ENCODE data around the gene CMBL. TPM values are rescaled to one million over a fixed set of nuclear protein-coding genes. Genes with fewer than 3 reads are reported as not detected.
A peak's percentile ranks its signal among the peaks of the same experiment; 100 is the strongest.

Gene CMBL
- total and polyA plus RNA-seq, 2 of the 13 experiments (the other 11 are each of a cell fraction or from before 2014, with no cell fraction given): 11.5 to 17.0 TPM

DNA sequence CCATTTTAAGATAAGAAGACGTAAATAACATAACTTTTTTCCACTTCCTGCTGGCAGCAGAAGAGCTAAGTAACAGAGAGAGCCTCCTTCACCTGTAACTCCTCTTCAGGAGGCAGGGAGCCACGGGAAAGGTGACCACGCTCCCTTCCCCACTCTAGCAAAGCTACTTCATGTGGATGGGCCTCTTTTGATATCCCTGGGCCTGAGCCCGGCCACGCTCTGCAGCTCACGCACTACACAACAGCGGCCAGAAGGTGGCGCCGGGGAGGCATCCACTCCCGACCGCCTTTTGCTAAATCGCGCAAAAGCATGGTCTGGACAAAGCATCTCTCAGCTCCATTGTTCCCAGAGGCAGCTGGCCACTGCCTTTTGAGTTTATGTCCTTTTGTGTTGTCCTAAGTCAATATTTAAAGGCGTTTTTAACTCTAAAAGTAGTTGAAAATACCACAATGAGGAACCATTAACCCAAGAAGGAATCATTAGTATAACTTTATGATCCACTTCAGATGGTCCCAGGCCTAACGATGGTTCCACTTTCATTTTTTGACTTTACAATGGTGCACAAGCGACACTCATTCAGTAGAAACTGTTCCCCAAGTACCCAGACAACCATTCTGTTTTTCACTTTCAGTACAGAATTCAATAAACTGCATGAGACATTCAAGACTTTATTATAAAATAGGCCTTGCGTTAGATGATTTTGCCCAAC, 23.6 kb downstream of the CMBL start:
- in situ Hi-C loops (cut with HindIII; ENCODE audit: extremely low pct_ligation_motif_present, low pct_unique_long_range_greater_than_20kb): loop anchor here (10.0 kb wide), 2 partner anchors 81 to 341 kb away; no protein-coding TSS in a partner anchor
- 34% methylated on average over 14 of the region's 17 CpGs for WGBS (ENCODE audit: low lambda C conversion rate)
- TF ChIP-seq KMT2A (CRISPR knock-in tag; IDR thresholded peaks at IDR 0.05) (peak; percentile 48; the same call in 1 of the 2 replicates), ZNF292 (CRISPR knock-in tag; IDR thresholded peaks at IDR 0.05; ENCODE audit: borderline replicate concordance, low read depth) (no peak), ETV5 (CRISPR knock-in tag; IDR thresholded peaks at IDR 0.05; ENCODE audit: borderline replicate concordance) (0 out of 2 replicates have a peak, but pooled peaks have one; percentile 15), ZSCAN30 (CRISPR knock-in tag; IDR thresholded peaks at IDR 0.05) (0 out of 2 replicates have a peak, but pooled peaks have one; percentile 55), SIX4 (CRISPR knock-in tag; IDR thresholded peaks at IDR 0.05) (no peak), FOXA3 (CRISPR knock-in tag; IDR thresholded peaks at IDR 0.05) (0 out of 2 replicates have a peak, but pooled peaks have one; percentile 12), ZFX (CRISPR knock-in tag; IDR thresholded peaks at IDR 0.05; ENCODE audit: low read depth) (peak; percentile 24; the same call in 1 of the 2 replicates), SOX6 (IDR thresholded peaks at IDR 0.05) (no peak), SOX6 (CRISPR knock-in tag; IDR thresholded peaks at IDR 0.05) (peak; percentile 58), ZNF616 (CRISPR knock-in tag; IDR thresholded peaks at IDR 0.05; ENCODE audit: low read depth) (no peak)
- TF ChIP-seq, protein P1, sequence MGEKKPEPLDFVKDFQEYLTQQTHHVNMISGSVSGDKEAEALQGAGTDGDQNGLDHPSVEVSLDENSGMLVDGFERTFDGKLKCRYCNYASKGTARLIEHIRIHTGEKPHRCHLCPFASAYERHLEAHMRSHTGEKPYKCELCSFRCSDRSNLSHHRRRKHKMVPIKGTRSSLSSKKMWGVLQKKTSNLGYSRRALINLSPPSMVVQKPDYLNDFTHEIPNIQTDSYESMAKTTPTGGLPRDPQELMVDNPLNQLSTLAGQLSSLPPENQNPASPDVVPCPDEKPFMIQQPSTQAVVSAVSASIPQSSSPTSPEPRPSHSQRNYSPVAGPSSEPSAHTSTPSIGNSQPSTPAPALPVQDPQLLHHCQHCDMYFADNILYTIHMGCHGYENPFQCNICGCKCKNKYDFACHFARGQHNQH (CRISPR knock-in tag; IDR thresholded peaks at IDR 0.05): peak; percentile 48; the same call in 1 of the 2 replicates
- TF ChIP-seq, protein P2, sequence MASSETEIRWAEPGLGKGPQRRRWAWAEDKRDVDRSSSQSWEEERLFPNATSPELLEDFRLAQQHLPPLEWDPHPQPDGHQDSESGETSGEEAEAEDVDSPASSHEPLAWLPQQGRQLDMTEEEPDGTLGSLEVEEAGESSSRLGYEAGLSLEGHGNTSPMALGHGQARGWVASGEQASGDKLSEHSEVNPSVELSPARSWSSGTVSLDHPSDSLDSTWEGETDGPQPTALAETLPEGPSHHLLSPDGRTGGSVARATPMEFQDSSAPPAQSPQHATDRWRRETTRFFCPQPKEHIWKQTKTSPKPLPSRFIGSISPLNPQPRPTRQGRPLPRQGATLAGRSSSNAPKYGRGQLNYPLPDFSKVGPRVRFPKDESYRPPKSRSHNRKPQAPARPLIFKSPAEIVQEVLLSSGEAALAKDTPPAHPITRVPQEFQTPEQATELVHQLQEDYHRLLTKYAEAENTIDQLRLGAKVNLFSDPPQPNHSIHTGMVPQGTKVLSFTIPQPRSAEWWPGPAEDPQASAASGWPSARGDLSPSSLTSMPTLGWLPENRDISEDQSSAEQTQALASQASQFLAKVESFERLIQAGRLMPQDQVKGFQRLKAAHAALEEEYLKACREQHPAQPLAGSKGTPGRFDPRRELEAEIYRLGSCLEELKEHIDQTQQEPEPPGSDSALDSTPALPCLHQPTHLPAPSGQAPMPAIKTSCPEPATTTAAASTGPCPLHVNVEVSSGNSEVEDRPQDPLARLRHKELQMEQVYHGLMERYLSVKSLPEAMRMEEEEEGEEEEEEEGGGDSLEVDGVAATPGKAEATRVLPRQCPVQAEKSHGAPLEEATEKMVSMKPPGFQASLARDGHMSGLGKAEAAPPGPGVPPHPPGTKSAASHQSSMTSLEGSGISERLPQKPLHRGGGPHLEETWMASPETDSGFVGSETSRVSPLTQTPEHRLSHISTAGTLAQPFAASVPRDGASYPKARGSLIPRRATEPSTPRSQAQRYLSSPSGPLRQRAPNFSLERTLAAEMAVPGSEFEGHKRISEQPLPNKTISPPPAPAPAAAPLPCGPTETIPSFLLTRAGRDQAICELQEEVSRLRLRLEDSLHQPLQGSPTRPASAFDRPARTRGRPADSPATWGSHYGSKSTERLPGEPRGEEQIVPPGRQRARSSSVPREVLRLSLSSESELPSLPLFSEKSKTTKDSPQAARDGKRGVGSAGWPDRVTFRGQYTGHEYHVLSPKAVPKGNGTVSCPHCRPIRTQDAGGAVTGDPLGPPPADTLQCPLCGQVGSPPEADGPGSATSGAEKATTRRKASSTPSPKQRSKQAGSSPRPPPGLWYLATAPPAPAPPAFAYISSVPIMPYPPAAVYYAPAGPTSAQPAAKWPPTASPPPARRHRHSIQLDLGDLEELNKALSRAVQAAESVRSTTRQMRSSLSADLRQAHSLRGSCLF (CRISPR knock-in tag; IDR thresholded peaks at IDR 0.05; ENCODE audit: borderline replicate concordance): no peak
- TF ChIP-seq, protein P3, sequence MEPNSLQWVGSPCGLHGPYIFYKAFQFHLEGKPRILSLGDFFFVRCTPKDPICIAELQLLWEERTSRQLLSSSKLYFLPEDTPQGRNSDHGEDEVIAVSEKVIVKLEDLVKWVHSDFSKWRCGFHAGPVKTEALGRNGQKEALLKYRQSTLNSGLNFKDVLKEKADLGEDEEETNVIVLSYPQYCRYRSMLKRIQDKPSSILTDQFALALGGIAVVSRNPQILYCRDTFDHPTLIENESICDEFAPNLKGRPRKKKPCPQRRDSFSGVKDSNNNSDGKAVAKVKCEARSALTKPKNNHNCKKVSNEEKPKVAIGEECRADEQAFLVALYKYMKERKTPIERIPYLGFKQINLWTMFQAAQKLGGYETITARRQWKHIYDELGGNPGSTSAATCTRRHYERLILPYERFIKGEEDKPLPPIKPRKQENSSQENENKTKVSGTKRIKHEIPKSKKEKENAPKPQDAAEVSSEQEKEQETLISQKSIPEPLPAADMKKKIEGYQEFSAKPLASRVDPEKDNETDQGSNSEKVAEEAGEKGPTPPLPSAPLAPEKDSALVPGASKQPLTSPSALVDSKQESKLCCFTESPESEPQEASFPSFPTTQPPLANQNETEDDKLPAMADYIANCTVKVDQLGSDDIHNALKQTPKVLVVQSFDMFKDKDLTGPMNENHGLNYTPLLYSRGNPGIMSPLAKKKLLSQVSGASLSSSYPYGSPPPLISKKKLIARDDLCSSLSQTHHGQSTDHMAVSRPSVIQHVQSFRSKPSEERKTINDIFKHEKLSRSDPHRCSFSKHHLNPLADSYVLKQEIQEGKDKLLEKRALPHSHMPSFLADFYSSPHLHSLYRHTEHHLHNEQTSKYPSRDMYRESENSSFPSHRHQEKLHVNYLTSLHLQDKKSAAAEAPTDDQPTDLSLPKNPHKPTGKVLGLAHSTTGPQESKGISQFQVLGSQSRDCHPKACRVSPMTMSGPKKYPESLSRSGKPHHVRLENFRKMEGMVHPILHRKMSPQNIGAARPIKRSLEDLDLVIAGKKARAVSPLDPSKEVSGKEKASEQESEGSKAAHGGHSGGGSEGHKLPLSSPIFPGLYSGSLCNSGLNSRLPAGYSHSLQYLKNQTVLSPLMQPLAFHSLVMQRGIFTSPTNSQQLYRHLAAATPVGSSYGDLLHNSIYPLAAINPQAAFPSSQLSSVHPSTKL (CRISPR knock-in tag; IDR thresholded peaks at IDR 0.05): 0 out of 2 replicates have a peak, but pooled peaks have one; percentile 25

More for the DNA sequence above, 23.6 kb downstream of the CMBL start:
- peak; percentile 55 for DNase-seq (ENCODE audit: low spot score)
- ChIA-PET CTCF (ENCODE audit: low intra/inter-chr PET ratio, low total read pairs) (interaction anchor here (1.2 to 1.9 kb wide), 4 partner anchors 70 to 343 kb away, joined by 3 to 13 read pairs (median 8); partner anchors contain the start of gene MARCHF6), POLR2A (interaction anchor here (0.9 to 1.2 kb wide), 3 partner anchors 19 to 69 kb away, joined by 3 to 8 read pairs (median 3); partner anchors contain the start of genes ATPSCKMT, CCT5 and MARCHF6)
- Histone ChIP-seq H4K20me1 (ENCODE audit: insufficient read depth, low read length) (no peaks in the 10 kb centered on the region), H3K9ac (ENCODE audit: insufficient read depth, low read depth, low read length) (no peak overlapping the region), H2AFZ (ENCODE audit: low read length) (no peak overlapping the region), H3K9me3 (ENCODE audit: low read length) (no peaks in the 10 kb centered on the region), H3K79me2 (ENCODE audit: insufficient read depth, low read length) (no peaks in the 10 kb centered on the region), H3K4me2 (ENCODE audit: low read depth, low read length) (no peak overlapping the region), H3K36me3 (replicated peaks in 1 of 2; ENCODE audit: control insufficient read depth in 1 of 2, insufficient read depth in 2 of 2, low read length in 2 of 2) (peaks cover 2 to 12% of the 10 kb centered on the region in 2 experiments; a peak in 3 of 5 replicates), H3K27me3 (ENCODE audit: control insufficient read depth in 1 of 2, insufficient read depth in 2 of 2, low read length in 2 of 2) (no peaks in the 10 kb centered on the region), H3K4me1 (ENCODE audit: insufficient read depth, low read length) (no peaks in the 10 kb centered on the region), H3K4me3 (replicated peaks in 1 of 3; ENCODE audit: insufficient read depth in 1 of 3, low read depth in 2 of 3, low read length in 3 of 3) (no peak overlapping the region), H3K27ac (ENCODE audit: extremely low read length, insufficient read depth, low read length) (no peak overlapping the region)
- BruUV-seq (replicated peaks): no TSS peak
- peak; percentile 99 for ATAC-seq
- intact Hi-C loops (cut with micrococcal nuclease; ENCODE audit: unreplicated experiment): loop anchor here (1.0 to 2.0 kb wide), 5 partner anchors 23 to 344 kb away; partner anchors contain the start of genes CMBL and MARCHF6
- FAIRE-seq: peak; percentile 44

All from HepG2 (cell line).